ENCODE data around the gene PAK1. TPM values are rescaled to one million over a fixed set of nuclear protein-coding genes. Genes with fewer than 3 reads are reported as not detected.

The PAK1 gene
- total RNA-seq, 1 experiment from 2014 or later = 60.1 TPM

- no peak overlapping the region for H3K4me2 ChIP-seq (ENCODE audit: low read depth, low read length, poor library complexity, severe bottlenecking)
- no peaks in the 10 kb centered on the region for H3K9me2 ChIP-seq (replicated peaks; ENCODE audit: insufficient read depth, low read length)
- no peak overlapping the region for H3K4me3 ChIP-seq (ENCODE audit: low read length)
- no peak for DNase-seq
- H3K27me3 ChIP-seq (ENCODE audit: low read length) = no peaks in the 10 kb centered on the region
- H3K27ac ChIP-seq (ENCODE audit: low read length) = no peak overlapping the region
- no peaks in the 10 kb centered on the region for H3K4me1 ChIP-seq (ENCODE audit: low read length)
- H4K20me1 ChIP-seq (ENCODE audit: insufficient read depth, low read depth, low read length) = no peaks in the 10 kb centered on the region
- H3K36me3 ChIP-seq (ENCODE audit: insufficient read depth, low read length) = no peaks in the 10 kb centered on the region
- no peak overlapping the region for H3K9ac ChIP-seq (ENCODE audit: low read length)
- H3K79me2 ChIP-seq (ENCODE audit: low read length) = no peaks in the 10 kb centered on the region
- no peaks in the 10 kb centered on the region for H3K9me3 ChIP-seq (ENCODE audit: low read length)
- no peak overlapping the region for H2AFZ ChIP-seq (ENCODE audit: low read length)
Observed at GRCh38 chr11:77278595-77279506, 195.0 kb downstream of the PAK1 start.

- Histone ChIP-seq H3K27me3 (ENCODE audit: low read length) (no peaks in the 10 kb centered on the region), H4K20me1 (ENCODE audit: insufficient read depth, low read depth, low read length) (no peaks in the 10 kb centered on the region), H3K9me2 (replicated peaks; ENCODE audit: insufficient read depth, low read length) (no peaks in the 10 kb centered on the region), H2AFZ (ENCODE audit: low read length) (no peak overlapping the region), H3K27ac (ENCODE audit: low read length) (no peak overlapping the region), H3K79me2 (ENCODE audit: low read length) (no peaks in the 10 kb centered on the region), H3K4me2 (ENCODE audit: low read depth, low read length, poor library complexity, severe bottlenecking) (no peak overlapping the region), H3K9ac (ENCODE audit: low read length) (no peak overlapping the region), H3K9me3 (ENCODE audit: low read length) (no peaks in the 10 kb centered on the region), H3K4me3 (ENCODE audit: low read length) (no peak overlapping the region), H3K36me3 (ENCODE audit: insufficient read depth, low read length) (no peaks in the 10 kb centered on the region), H3K4me1 (ENCODE audit: low read length) (no peaks in the 10 kb centered on the region)
- DNase-seq = no peak
Observed at GRCh38 chr11:77276271-77276670, 197.6 kb downstream of the PAK1 start.

Other genes with a start within 250 kb of the PAK1 start
- not detected in 2 replicates for gene GDPD4, start 172.4 kb downstream of the PAK1 start, total RNA-seq (2014; rRNA removed; shearing (Covaris generic); ENCODE audit: low replicate concordance)
- gene AQP11, start 115.9 kb upstream of the PAK1 start, total RNA-seq (2014; rRNA removed; shearing (Covaris generic); ENCODE audit: low replicate concordance) = 1.3 and 1.9 TPM in 2 replicates
- 212 and 223 TPM in 2 replicates for gene CLNS1A, start 163.7 kb upstream of the PAK1 start, total RNA-seq (2014; rRNA removed; shearing (Covaris generic); ENCODE audit: low replicate concordance)

Data from Karpas-422 (cell line).